ENCODE data around the gene ZNF90. TPM values are rescaled to one million over a fixed set of nuclear protein-coding genes. Genes with fewer than 3 reads are reported as not detected.

Gene ZNF90
- total RNA-seq, 1 donor from 2014 or later: 5.4 TPM

GRCh38 chr19:20162821-20163220 lies 85.0 kb downstream of the ZNF90 start:
- intact Hi-C loops (cut with DNase I): no loop called here
- no peak for TF ChIP-seq POLR2AphosphoS5 (IDR thresholded peaks at IDR 0.05; ENCODE audit: insufficient read depth in 1 of 2, low read depth in 1 of 2)
- H3K27ac ChIP-seq: no peak overlapping the region
- no peaks in the 10 kb centered on the region for H3K27me3 ChIP-seq
- no peaks in the 10 kb centered on the region for H3K9me3 ChIP-seq
- no peak for DNase-seq (ENCODE audit: extremely low spot score in 2 of 2)
- H3K36me3 ChIP-seq: no peaks in the 10 kb centered on the region
- H3K4me1 ChIP-seq: peaks cover 2% of the 10 kb centered on the region
- no peak overlapping the region for H3K4me3 ChIP-seq

GRCh38 chr19:20164456-20164855 lies 86.7 kb downstream of the ZNF90 start:
- H3K27me3 ChIP-seq: no peaks in the 10 kb centered on the region
- DNase-seq (ENCODE audit: extremely low spot score in 2 of 2): no peak
- H3K4me3 ChIP-seq: no peak overlapping the region
- H3K27ac ChIP-seq: no peak overlapping the region
- no peaks in the 10 kb centered on the region for H3K36me3 ChIP-seq
- intact Hi-C loops (cut with DNase I): no loop called here
- no peaks in the 10 kb centered on the region for H3K9me3 ChIP-seq
- TF ChIP-seq, protein P1, sequence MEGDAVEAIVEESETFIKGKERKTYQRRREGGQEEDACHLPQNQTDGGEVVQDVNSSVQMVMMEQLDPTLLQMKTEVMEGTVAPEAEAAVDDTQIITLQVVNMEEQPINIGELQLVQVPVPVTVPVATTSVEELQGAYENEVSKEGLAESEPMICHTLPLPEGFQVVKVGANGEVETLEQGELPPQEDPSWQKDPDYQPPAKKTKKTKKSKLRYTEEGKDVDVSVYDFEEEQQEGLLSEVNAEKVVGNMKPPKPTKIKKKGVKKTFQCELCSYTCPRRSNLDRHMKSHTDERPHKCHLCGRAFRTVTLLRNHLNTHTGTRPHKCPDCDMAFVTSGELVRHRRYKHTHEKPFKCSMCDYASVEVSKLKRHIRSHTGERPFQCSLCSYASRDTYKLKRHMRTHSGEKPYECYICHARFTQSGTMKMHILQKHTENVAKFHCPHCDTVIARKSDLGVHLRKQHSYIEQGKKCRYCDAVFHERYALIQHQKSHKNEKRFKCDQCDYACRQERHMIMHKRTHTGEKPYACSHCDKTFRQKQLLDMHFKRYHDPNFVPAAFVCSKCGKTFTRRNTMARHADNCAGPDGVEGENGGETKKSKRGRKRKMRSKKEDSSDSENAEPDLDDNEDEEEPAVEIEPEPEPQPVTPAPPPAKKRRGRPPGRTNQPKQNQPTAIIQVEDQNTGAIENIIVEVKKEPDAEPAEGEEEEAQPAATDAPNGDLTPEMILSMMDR (IDR thresholded peaks at IDR 0.05): no peak
- TF ChIP-seq POLR2A (IDR thresholded peaks at IDR 0.05): no peak
- TF ChIP-seq POLR2AphosphoS5 (IDR thresholded peaks at IDR 0.05; ENCODE audit: insufficient read depth in 1 of 2, low read depth in 1 of 2): no peak
- peaks cover 17% of the 10 kb centered on the region for H3K4me1 ChIP-seq

- Histone ChIP-seq H3K27ac (no peak overlapping the region), H3K9me3 (no peaks in the 10 kb centered on the region), H3K4me1 (peaks cover 25% of the 10 kb centered on the region), H3K4me3 (no peak overlapping the region), H3K36me3 (peaks cover 0 to 4% of the 10 kb centered on the region in 2 donors), H3K27me3 (no peaks in the 10 kb centered on the region)
- DNase-seq (ENCODE audit: extremely low spot score in 2 of 2): no peak
- no peak for TF ChIP-seq POLR2AphosphoS5 (IDR thresholded peaks at IDR 0.05; ENCODE audit: insufficient read depth in 1 of 2, low read depth in 1 of 2)
- TF ChIP-seq, protein P1 (IDR thresholded peaks at IDR 0.05): no peak
- TF ChIP-seq POLR2A (IDR thresholded peaks at IDR 0.05): no peak
- intact Hi-C loops (cut with DNase I): no loop called here
These were observed 88.3 kb downstream of the ZNF90 start for GRCh38 chr19:20165971-20166592.

GRCh38 chr19:20167020-20167644 lies 89.3 kb downstream of the ZNF90 start, which contains the start of gene ZNF486:
TSS of gene ZNF486 (plus strand) at chr19:20167214. CDS start at chr19:20167331, 117 bp downstream.
- DNase-seq (ENCODE audit: extremely low spot score in 2 of 2): peak; percentile 96 to 97
- intact Hi-C loops (cut with DNase I): no loop called here
- peak; percentile 87 to 89 for TF ChIP-seq POLR2AphosphoS5 (IDR thresholded peaks at IDR 0.05; ENCODE audit: insufficient read depth in 1 of 2, low read depth in 1 of 2)
- TF ChIP-seq, protein P1 (IDR thresholded peaks at IDR 0.05): no peak
- TF ChIP-seq POLR2A (IDR thresholded peaks at IDR 0.05): no peak
- H3K9me3 ChIP-seq: no peaks in the 10 kb centered on the region
- H3K4me3 ChIP-seq: peak within 1 kb of the TSS; percentile 84 to 86
- peaks cover 0 to 10% of the 10 kb centered on the region in 2 donors for H3K36me3 ChIP-seq
- peak within 1 kb of the TSS; percentile 81 for H3K27ac ChIP-seq
- H3K27me3 ChIP-seq: no peaks in the 10 kb centered on the region
- H3K4me1 ChIP-seq: peaks cover 25% of the 10 kb centered on the region

GRCh38 chr19:20167651-20168122 lies 89.9 kb downstream of the ZNF90 start:
- no peak for DNase-seq (ENCODE audit: extremely low spot score in 2 of 2)
- peaks cover 25% of the 10 kb centered on the region for H3K4me1 ChIP-seq
- intact Hi-C loops (cut with DNase I): no loop called here
- no peaks in the 10 kb centered on the region for H3K9me3 ChIP-seq
- peak overlapping the region; percentile 84 to 86 for H3K4me3 ChIP-seq
- peaks cover 0 to 10% of the 10 kb centered on the region in 2 donors for H3K36me3 ChIP-seq
- H3K27me3 ChIP-seq: no peaks in the 10 kb centered on the region
- peak overlapping the region; percentile 81 for H3K27ac ChIP-seq
- TF ChIP-seq, protein P1 (IDR thresholded peaks at IDR 0.05): no peak
- no peak for TF ChIP-seq POLR2AphosphoS5 (IDR thresholded peaks at IDR 0.05; ENCODE audit: insufficient read depth in 1 of 2, low read depth in 1 of 2)
- no peak for TF ChIP-seq POLR2A (IDR thresholded peaks at IDR 0.05)

Small RNA genes within 50 kb of the gene (small RNA-seq; reads per million reads assigned to genes)
- not detected for gene AC006539.3

Other genes starting within 250 kb of the ZNF90 start
- 4.9 TPM for gene ZNF253, start 212.1 kb upstream of the ZNF90 start, total RNA-seq
- gene ZNF93, start 177.1 kb upstream of the ZNF90 start, total RNA-seq: 4.2 TPM
- gene ZNF682, start 38.5 kb upstream of the ZNF90 start, total RNA-seq: 2.5 TPM
- gene ZNF486, start 89.2 kb downstream of the ZNF90 start, total RNA-seq: 4.2 TPM

Data from vagina (tissue), 2 donors.